Panc1 (cell line): Measurements from ENCODE around the gene THSD7B. TPM values are rescaled to one million over a fixed set of nuclear protein-coding genes. Genes with fewer than 3 reads are reported as not detected.

Experiments
- ATAC-seq: fragments of 200-7000 bp; cut with Tn5 transposase; 2 replicates; pipeline ENCODE4 v1.9.1; 2020; ENCODE audit warnings: mild to moderate bottlenecking, moderate library complexity
- BruUV-seq: library from RNA; stranded (reverse); fragments of 400-500 nt; replicated peaks from 2 replicates; lab custom pipeline; 2021; lab: Mats Ljungman, UMichigan
- CTCF ChIA-PET: fragments of 300-600 bp; sonication (Branson Sonifier 250); formaldehyde crosslinking; loops from one replicate; lab custom pipeline; 2022; ENCODE audit warnings: antibody characterized with exemption; lab: Charles Lee
- POLR2A ChIA-PET: fragments of 300-600 bp; sonication (Branson Sonifier 250); formaldehyde crosslinking; loops from one replicate; lab custom pipeline; 2022; ENCODE audit warnings: antibody characterized with exemption; lab: Charles Lee
- DNase-seq: peaks from one replicate; pipeline ENCODE4 v3.0.0-alpha.2; 2010; ENCODE audit warnings: low read depth, low spot score
- H3K27ac ChIP-seq: 2 replicates; pipeline ENCODE4 v1.5.1; 2011; ENCODE audit warnings: mild to moderate bottlenecking, low read length, inconsistent platforms
- H3K27me3 ChIP-seq: fragments of 200-500 bp; sonication (Bioruptor generic); 2 replicates; pipeline ENCODE4 v1.6.0; 2014; ENCODE audit warnings: low read length, inconsistent platforms; ENCODE audit not compliant: control insufficient read depth, insufficient read depth
- H3K36me3 ChIP-seq: fragments of 200-500 bp; sonication (Bioruptor generic); 2 replicates; pipeline ENCODE4 v1.5.1; 2014; ENCODE audit warnings: inconsistent platforms, mild to moderate bottlenecking, low read length, moderate library complexity; ENCODE audit not compliant: control insufficient read depth, insufficient read depth
- H3K4me1 ChIP-seq: 2 replicates; pipeline ENCODE4 v1.5.1; 2011; ENCODE audit warnings: inconsistent platforms, mild to moderate bottlenecking, low read length, moderate library complexity; ENCODE audit not compliant: control insufficient read depth, insufficient read depth
- H3K4me3 ChIP-seq, 2 experiments: 2 replicates each; pipeline ENCODE4 v1.5.1; 2011 to 2012; ENCODE audit warnings: low read depth in 2 of 2, low read length in 2 of 2, mild to moderate bottlenecking in 2 of 2, inconsistent platforms in 1 of 2, moderate library complexity in 1 of 2
- H3K9me3 ChIP-seq: fragments of 200-500 bp; sonication (Bioruptor generic); 2 replicates; pipeline ENCODE4 v1.5.1; 2014; ENCODE audit warnings: low read depth, mild to moderate bottlenecking, inconsistent platforms, low read length, moderate library complexity; ENCODE audit not compliant: control insufficient read depth, insufficient read depth
- POLR2AphosphoS5 ChIP-seq: IDR thresholded peaks from 2 replicates; pipeline ENCODE4 v1.6.1; 2012; ENCODE audit warnings: mild to moderate bottlenecking, low read depth, low read length, moderate library complexity
- SIN3A ChIP-seq: IDR thresholded peaks from 2 replicates; pipeline ENCODE4 v1.6.1; 2012; ENCODE audit warnings: low read depth, mild to moderate bottlenecking, low read length, moderate library complexity, borderline replicate concordance; ENCODE audit not compliant: insufficient read depth
- TCF7L2 ChIP-seq: IDR thresholded peaks from 2 replicates; pipeline ENCODE4 v1.6.1; 2011; ENCODE audit warnings: mild to moderate bottlenecking, low read depth, low read length, inconsistent platforms
- in situ Hi-C: cut with HindIII; loops from 2 replicates; pipeline ENCODE4 v1.10.0; 2016; ENCODE audit warnings: low sequenced_read_pairs, low pct_unique_long_range_greater_than_20kb
- intact Hi-C: fragments of 100-400 bp; cut with micrococcal nuclease; formaldehyde crosslinking; loops from one replicate; pipeline ENCODE4 v1.10.0; 2022; ENCODE audit not compliant: unreplicated experiment
- total RNA-seq: library from RNA; stranded (reverse); gene quantifications from one replicate; pipeline ENCODE4 v1.2.1, GENCODE V29; 2021; ENCODE audit not compliant: unreplicated experiment
- TF ChIP-seq, protein P1 (sequence below): fragments of 450-650 bp; IDR thresholded peaks from 2 replicates; pipeline ENCODE4 v1.5.1; 2017; ENCODE audit warnings: mild to moderate bottlenecking
- TF ChIP-seq, protein P2 (sequence below), 2 experiments: IDR thresholded peaks; 2 replicates each; pipeline ENCODE4 v1.6.1; 2011 to 2012; ENCODE audit warnings: low read depth in 2 of 2, control low read depth in 1 of 2, low read length in 1 of 2, mild to moderate bottlenecking in 1 of 2, moderate library complexity in 1 of 2; ENCODE audit not compliant: insufficient read depth in 1 of 2

Gene THSD7B
- total RNA-seq, 1 experiment from 2014 or later, result not detected

DNA sequence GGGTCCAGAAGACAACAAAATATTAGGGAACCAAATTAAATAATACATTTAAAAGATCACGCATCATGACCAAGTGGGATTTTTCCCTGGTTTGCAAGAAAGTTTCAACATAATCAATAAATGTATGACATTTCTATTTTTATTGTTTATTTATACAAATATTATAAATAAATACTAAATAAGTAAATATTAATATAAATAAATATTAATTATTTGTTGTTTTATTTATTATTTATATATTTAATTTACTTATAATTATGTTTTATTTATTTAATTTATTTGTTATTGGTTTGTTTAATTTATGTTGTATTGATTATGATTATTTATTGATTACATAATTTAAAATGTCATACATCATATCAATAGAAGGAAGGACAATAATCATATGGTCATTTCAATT is 956.4 kb downstream of the THSD7B start:
- ChIA-PET CTCF (no interaction called here), POLR2A (no interaction called here)
- intact Hi-C loops (no loop called here), in situ Hi-C loops (no loop called here)
- Histone ChIP-seq H3K27ac (no peak overlapping the region), H3K4me1 (no peaks in the 10 kb centered on the region), H3K27me3 (no peaks in the 10 kb centered on the region), H3K4me3 (no peak overlapping the region), H3K9me3 (no peaks in the 10 kb centered on the region), H3K36me3 (no peaks in the 10 kb centered on the region)
- no peak for TF ChIP-seq TCF7L2
- no peak for TF ChIP-seq POLR2AphosphoS5
- DNase-seq (no peak), ATAC-seq (no peak)
- no TSS peak for BruUV-seq

DNA sequence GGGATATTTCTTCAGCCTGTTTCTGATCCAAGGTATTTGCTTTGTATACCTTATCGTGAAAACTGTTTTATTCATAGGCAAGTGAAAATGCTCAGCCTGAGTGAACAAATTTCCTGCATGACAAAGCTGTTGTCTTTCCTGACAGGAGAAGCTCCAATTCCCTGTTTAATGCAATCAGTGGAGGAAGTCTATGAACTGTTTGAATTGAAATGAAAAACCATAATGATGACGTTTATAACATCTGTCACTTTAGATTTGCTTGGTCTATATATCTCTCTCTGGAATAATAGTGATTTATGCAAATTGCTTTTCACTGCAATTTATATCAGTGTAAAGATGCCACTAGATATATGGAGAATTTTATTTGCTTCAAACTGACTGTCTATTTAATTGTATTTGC is 959.6 kb downstream of the THSD7B start:
- TF ChIP-seq SIN3A (no peak), TCF7L2 (no peak), POLR2AphosphoS5 (no peak)
- TF ChIP-seq, protein P1, sequence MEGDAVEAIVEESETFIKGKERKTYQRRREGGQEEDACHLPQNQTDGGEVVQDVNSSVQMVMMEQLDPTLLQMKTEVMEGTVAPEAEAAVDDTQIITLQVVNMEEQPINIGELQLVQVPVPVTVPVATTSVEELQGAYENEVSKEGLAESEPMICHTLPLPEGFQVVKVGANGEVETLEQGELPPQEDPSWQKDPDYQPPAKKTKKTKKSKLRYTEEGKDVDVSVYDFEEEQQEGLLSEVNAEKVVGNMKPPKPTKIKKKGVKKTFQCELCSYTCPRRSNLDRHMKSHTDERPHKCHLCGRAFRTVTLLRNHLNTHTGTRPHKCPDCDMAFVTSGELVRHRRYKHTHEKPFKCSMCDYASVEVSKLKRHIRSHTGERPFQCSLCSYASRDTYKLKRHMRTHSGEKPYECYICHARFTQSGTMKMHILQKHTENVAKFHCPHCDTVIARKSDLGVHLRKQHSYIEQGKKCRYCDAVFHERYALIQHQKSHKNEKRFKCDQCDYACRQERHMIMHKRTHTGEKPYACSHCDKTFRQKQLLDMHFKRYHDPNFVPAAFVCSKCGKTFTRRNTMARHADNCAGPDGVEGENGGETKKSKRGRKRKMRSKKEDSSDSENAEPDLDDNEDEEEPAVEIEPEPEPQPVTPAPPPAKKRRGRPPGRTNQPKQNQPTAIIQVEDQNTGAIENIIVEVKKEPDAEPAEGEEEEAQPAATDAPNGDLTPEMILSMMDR, result no peak
- TF ChIP-seq, protein P2, sequence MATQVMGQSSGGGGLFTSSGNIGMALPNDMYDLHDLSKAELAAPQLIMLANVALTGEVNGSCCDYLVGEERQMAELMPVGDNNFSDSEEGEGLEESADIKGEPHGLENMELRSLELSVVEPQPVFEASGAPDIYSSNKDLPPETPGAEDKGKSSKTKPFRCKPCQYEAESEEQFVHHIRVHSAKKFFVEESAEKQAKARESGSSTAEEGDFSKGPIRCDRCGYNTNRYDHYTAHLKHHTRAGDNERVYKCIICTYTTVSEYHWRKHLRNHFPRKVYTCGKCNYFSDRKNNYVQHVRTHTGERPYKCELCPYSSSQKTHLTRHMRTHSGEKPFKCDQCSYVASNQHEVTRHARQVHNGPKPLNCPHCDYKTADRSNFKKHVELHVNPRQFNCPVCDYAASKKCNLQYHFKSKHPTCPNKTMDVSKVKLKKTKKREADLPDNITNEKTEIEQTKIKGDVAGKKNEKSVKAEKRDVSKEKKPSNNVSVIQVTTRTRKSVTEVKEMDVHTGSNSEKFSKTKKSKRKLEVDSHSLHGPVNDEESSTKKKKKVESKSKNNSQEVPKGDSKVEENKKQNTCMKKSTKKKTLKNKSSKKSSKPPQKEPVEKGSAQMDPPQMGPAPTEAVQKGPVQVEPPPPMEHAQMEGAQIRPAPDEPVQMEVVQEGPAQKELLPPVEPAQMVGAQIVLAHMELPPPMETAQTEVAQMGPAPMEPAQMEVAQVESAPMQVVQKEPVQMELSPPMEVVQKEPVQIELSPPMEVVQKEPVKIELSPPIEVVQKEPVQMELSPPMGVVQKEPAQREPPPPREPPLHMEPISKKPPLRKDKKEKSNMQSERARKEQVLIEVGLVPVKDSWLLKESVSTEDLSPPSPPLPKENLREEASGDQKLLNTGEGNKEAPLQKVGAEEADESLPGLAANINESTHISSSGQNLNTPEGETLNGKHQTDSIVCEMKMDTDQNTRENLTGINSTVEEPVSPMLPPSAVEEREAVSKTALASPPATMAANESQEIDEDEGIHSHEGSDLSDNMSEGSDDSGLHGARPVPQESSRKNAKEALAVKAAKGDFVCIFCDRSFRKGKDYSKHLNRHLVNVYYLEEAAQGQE (IDR thresholded peaks at IDR 0.05; ENCODE audit: insufficient read depth in 1 of 2, low read depth in 2 of 2, low read length in 1 of 2), result no peak
- Histone ChIP-seq H3K4me1 (no peaks in the 10 kb centered on the region), H3K9me3 (no peaks in the 10 kb centered on the region), H3K27me3 (no peaks in the 10 kb centered on the region), H3K4me3 (no peak overlapping the region), H3K27ac (no peak overlapping the region), H3K36me3 (no peaks in the 10 kb centered on the region)
- POLR2A ChIA-PET, result interaction anchor here (0.6 kb wide), 1 partner anchor 1020 kb away, joined by 3 read pairs; no protein-coding TSS in a partner anchor
- ATAC-seq (no peak), DNase-seq (no peak)
- CTCF ChIA-PET, result no interaction called here
- in situ Hi-C loops (no loop called here), intact Hi-C loops (no loop called here)
- no TSS peak for BruUV-seq
